ENCODE measurements around the gene FBXL17.
"Not testable (repeated sequence)": the region's sequence is repeated elsewhere in the genome, so short reads cannot be mapped to it uniquely, and the experiment has no call there.

Gene FBXL17

GRCh38 chr5:108167174-108167573 lies 214.7 kb downstream of the FBXL17 start:
- Mint-ChIP-seq H3K27me3 (ENCODE audit: low read depth) (no peaks in the 10 kb centered on the region), H3K9me3 (no peaks in the 10 kb centered on the region), H3K4me3 (no peak overlapping the region), H3K36me3 (ENCODE audit: low read depth) (no peaks in the 10 kb centered on the region), H3K27ac (no peak overlapping the region), H3K4me1 (ENCODE audit: low read depth) (no peaks in the 10 kb centered on the region)
- DNase-seq (ENCODE audit: low spot score), result no peak

- no peaks in the 10 kb centered on the region for H3K27me3 Mint-ChIP-seq (ENCODE audit: low read depth)
- no peak overlapping the region for H3K4me3 Mint-ChIP-seq
- no peak overlapping the region for H3K27ac Mint-ChIP-seq
- no peaks in the 10 kb centered on the region for H3K9me3 Mint-ChIP-seq
- DNase-seq (ENCODE audit: low spot score), result no peak
- H3K36me3 Mint-ChIP-seq (ENCODE audit: low read depth), result no peaks in the 10 kb centered on the region
- H3K4me1 Mint-ChIP-seq (ENCODE audit: low read depth), result no peaks in the 10 kb centered on the region
These were observed 217.3 kb downstream of the FBXL17 start for GRCh38 chr5:108164574-108164973.

GRCh38 chr5:108152854-108153253 lies 229.0 kb downstream of the FBXL17 start:
- H3K27me3 Mint-ChIP-seq (ENCODE audit: low read depth); H3K4me1 Mint-ChIP-seq (ENCODE audit: low read depth); H3K4me3 Mint-ChIP-seq; H3K27ac Mint-ChIP-seq; H3K36me3 Mint-ChIP-seq (ENCODE audit: low read depth); DNase-seq (ENCODE audit: low spot score); H3K9me3 Mint-ChIP-seq: not testable (repeated sequence)

DNA sequence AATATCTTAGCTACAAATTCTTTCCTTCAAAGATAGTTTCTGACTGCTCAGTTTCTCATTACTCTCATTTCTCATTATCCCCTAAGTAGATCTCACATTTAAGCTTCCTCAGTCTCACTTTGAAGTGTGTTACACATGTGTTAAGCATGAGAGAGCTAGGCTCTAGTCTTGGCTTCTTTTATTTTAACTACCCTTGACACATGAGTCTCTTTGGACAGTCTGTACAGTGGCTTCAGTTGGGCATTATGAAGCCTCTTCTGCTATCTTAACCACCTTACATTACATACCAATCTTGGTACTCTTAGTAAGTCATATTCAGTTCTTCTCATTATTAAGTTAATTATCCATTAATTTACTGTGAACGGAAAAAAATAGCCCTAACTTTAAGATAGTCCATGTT lies 232.5 kb downstream of the FBXL17 start:
- DNase-seq (ENCODE audit: low spot score), result no peak
- no peak overlapping the region for H3K4me3 Mint-ChIP-seq
- H3K27me3 Mint-ChIP-seq (ENCODE audit: low read depth), result no peaks in the 10 kb centered on the region
- H3K36me3 Mint-ChIP-seq (ENCODE audit: low read depth), result peaks cover 2% of the 10 kb centered on the region
- no peak overlapping the region for H3K27ac Mint-ChIP-seq
- peaks cover 5% of the 10 kb centered on the region for H3K4me1 Mint-ChIP-seq (ENCODE audit: low read depth)
- H3K9me3 Mint-ChIP-seq, result no peaks in the 10 kb centered on the region

- H3K27ac Mint-ChIP-seq, result no peak overlapping the region
- no peaks in the 10 kb centered on the region for H3K27me3 Mint-ChIP-seq (ENCODE audit: low read depth)
- no peak for DNase-seq (ENCODE audit: low spot score)
- no peaks in the 10 kb centered on the region for H3K9me3 Mint-ChIP-seq
- H3K4me3 Mint-ChIP-seq, result no peak overlapping the region
- peaks cover 5% of the 10 kb centered on the region for H3K4me1 Mint-ChIP-seq (ENCODE audit: low read depth)
- H3K36me3 Mint-ChIP-seq (ENCODE audit: low read depth), result no peaks in the 10 kb centered on the region
These were observed 233.2 kb downstream of the FBXL17 start for GRCh38 chr5:108148715-108149139.

GRCh38 chr5:108146222-108146621 lies 235.7 kb downstream of the FBXL17 start:
- no peak overlapping the region for H3K27ac Mint-ChIP-seq

DNA sequence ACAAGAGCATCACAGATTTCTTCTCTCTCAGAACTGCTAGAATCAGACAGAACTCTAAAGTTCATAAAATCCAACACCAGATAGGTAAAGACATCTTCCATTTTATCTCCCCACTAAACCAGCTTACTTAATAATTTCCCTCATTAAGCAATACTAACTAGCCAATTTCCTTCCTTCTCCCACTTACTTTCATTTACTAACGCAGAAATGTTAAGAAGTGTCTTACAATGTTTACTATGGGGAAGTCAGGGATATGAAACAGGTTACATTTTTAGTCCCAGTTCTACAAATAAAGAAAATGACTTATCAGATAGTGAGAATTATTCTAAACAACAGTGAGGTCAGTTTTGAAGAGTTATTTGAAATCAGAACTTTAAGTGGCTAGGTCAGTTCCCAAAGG lies 236.5 kb downstream of the FBXL17 start:
- DNase-seq (ENCODE audit: low spot score), result no peak
- H3K9me3 Mint-ChIP-seq, result no peaks in the 10 kb centered on the region
- peaks cover 5% of the 10 kb centered on the region for H3K4me1 Mint-ChIP-seq (ENCODE audit: low read depth)
- no peaks in the 10 kb centered on the region for H3K27me3 Mint-ChIP-seq (ENCODE audit: low read depth)
- H3K4me3 Mint-ChIP-seq, result no peak overlapping the region
- no peaks in the 10 kb centered on the region for H3K36me3 Mint-ChIP-seq (ENCODE audit: low read depth)
- no peak overlapping the region for H3K27ac Mint-ChIP-seq

More at GRCh38 chr5:108146222-108146621, 235.7 kb downstream of the FBXL17 start:
- Mint-ChIP-seq H3K36me3 (ENCODE audit: low read depth) (no peaks in the 10 kb centered on the region), H3K4me1 (ENCODE audit: low read depth) (peaks cover 5% of the 10 kb centered on the region), H3K9me3 (no peaks in the 10 kb centered on the region), H3K4me3 (no peak overlapping the region), H3K27me3 (ENCODE audit: low read depth) (no peaks in the 10 kb centered on the region)
- no peak for DNase-seq (ENCODE audit: low spot score)

- no peaks in the 10 kb centered on the region for H3K36me3 Mint-ChIP-seq (ENCODE audit: low read depth)
- no peaks in the 10 kb centered on the region for H3K27me3 Mint-ChIP-seq (ENCODE audit: low read depth)
- H3K4me3 Mint-ChIP-seq, result no peak overlapping the region
- no peak for DNase-seq (ENCODE audit: low spot score)
- H3K4me1 Mint-ChIP-seq (ENCODE audit: low read depth), result peaks cover 5% of the 10 kb centered on the region
- no peak overlapping the region for H3K27ac Mint-ChIP-seq
- no peaks in the 10 kb centered on the region for H3K9me3 Mint-ChIP-seq
These were observed 237.6 kb downstream of the FBXL17 start for GRCh38 chr5:108144332-108144731.

DNA sequence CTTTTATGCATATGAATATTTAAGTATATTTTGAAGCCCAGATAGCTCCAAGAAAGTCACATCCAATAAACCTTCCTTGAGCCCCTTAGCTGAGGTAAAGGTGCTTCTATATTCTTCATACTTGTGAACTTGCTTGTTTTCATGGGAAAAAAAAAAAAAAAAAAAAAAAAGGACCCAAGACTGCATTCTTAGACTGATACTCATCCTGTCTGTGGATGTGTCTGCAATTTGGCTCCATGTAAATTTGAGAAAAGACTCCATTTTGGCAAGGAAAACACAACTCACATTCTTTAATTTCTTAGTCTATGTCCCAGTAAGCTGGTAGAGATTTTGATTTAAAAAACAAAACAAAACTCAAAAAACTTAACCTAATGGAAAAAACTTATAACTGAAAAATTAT lies 238.3 kb downstream of the FBXL17 start:
- Mint-ChIP-seq H3K27me3 (ENCODE audit: low read depth) (no peaks in the 10 kb centered on the region), H3K36me3 (ENCODE audit: low read depth) (no peaks in the 10 kb centered on the region), H3K4me1 (ENCODE audit: low read depth) (peaks cover 5% of the 10 kb centered on the region), H3K27ac (no peak overlapping the region), H3K4me3 (no peak overlapping the region), H3K9me3 (no peaks in the 10 kb centered on the region)
- no peak for DNase-seq (ENCODE audit: low spot score)

DNA sequence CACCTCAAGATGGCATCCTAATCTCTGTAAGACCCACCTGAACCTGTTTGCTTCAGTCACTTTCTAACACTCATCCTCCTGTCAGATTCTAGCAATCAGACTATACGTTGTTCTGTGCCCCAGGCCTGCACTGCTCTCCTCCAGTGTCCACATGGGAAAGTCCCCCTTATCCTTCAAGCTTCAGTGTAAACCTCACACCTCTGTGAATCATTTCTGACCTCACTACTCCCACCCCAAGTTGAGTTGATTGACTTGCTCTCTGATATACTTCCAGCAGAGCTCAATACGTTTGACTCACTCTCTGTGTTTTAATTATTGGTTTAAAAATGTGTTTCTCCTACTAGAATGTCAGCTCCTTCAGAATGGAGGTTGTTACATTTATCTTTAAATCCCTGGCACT lies 240.2 kb downstream of the FBXL17 start:
- no peaks in the 10 kb centered on the region for H3K36me3 Mint-ChIP-seq (ENCODE audit: low read depth)
- H3K4me1 Mint-ChIP-seq (ENCODE audit: low read depth), result peaks cover 5% of the 10 kb centered on the region
- no peak overlapping the region for H3K4me3 Mint-ChIP-seq
- H3K9me3 Mint-ChIP-seq, result no peaks in the 10 kb centered on the region
- no peak overlapping the region for H3K27ac Mint-ChIP-seq
- H3K27me3 Mint-ChIP-seq (ENCODE audit: low read depth), result no peaks in the 10 kb centered on the region
- no peak for DNase-seq (ENCODE audit: low spot score)

DNA sequence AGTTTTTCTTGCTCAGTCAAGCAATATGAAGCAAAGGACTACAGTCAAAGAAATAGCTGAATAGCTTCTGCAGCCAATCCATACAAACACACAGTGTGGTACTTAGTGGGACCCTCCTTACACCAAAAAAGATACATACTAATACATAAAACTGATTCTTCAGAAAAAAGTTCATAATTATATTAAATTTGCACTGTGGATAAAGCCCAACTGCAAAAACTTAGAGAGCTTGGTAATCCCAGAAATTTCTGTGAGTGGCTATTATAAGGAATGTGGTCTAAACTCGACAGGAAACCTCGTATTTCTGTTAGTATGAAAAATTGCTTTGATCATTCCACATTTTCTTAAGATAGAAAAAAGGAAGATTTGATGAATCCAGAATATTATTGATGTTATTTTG lies 245.4 kb downstream of the FBXL17 start:
- H3K4me1 Mint-ChIP-seq (ENCODE audit: low read depth), result no peaks in the 10 kb centered on the region
- no peaks in the 10 kb centered on the region for H3K9me3 Mint-ChIP-seq
- H3K27ac Mint-ChIP-seq, result no peak overlapping the region
- DNase-seq (ENCODE audit: low spot score), result no peak
- H3K27me3 Mint-ChIP-seq (ENCODE audit: low read depth), result peaks cover 2% of the 10 kb centered on the region
- no peak overlapping the region for H3K4me3 Mint-ChIP-seq
- H3K36me3 Mint-ChIP-seq (ENCODE audit: low read depth), result no peaks in the 10 kb centered on the region

DNA sequence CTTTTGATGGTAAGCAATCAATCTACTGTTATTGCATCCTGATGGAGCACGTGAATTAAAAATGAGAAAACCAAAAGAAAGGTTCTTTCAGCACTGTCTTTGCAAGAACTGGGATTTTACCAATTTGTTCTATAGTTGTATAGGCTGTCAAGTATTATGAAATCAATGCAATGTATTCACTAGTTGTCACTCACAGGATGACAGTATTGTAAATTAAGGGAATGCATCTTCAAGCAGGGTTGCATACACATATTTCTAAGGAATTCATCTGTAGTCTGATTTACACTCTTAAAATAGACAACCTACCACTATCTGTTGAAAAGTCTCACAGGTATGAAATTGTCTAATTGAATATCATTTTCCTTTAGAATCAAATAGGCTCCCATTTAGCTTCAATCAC lies 252.8 kb downstream of the FBXL17 start:
- no peaks in the 10 kb centered on the region for H3K36me3 Mint-ChIP-seq (ENCODE audit: low read depth)
- H3K27ac Mint-ChIP-seq, result no peak overlapping the region
- DNase-seq (ENCODE audit: low spot score), result no peak
- H3K4me3 Mint-ChIP-seq, result no peak overlapping the region
- H3K27me3 Mint-ChIP-seq (ENCODE audit: low read depth), result peaks cover 2% of the 10 kb centered on the region
- H3K4me1 Mint-ChIP-seq (ENCODE audit: low read depth), result no peaks in the 10 kb centered on the region
- H3K9me3 Mint-ChIP-seq, result no peaks in the 10 kb centered on the region

DNA sequence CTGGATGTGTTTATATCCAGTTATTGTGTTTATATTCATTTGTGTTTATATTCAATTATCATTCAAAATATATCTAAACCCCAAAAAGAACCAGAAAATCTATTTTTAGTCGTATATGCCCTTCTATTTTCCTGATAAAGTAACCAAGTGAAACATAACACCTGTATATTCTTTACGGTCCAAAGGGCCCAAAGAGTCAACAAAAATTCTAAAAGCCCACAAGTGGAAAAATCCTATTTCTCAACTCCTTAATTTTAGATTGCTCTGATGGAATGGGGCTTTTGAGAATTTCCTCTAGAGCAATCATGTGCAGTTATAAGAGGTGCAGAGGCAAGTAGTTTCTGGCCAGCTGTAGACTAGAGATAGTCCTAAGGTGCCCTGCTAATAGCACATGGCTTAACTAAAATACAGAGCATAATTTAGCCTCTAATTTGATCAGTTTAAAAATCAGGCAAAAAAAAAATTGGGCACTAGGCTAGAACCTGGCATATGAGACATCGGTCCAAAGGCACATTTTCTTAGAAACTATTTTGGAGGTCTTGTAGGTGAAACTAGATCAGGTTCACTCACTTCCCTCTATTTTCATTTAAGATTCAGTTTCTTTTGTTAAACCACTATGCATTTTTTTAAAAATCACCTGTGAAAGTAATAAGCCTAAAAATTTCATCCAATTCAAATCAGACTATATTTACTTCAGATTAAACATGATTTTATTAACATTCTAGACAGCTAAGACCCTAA lies 256.0 kb downstream of the FBXL17 start:
- no peaks in the 10 kb centered on the region for H3K9me3 Mint-ChIP-seq
- H3K27ac Mint-ChIP-seq, result no peak overlapping the region
- no peaks in the 10 kb centered on the region for H3K27me3 Mint-ChIP-seq (ENCODE audit: low read depth)
- no peaks in the 10 kb centered on the region for H3K4me1 Mint-ChIP-seq (ENCODE audit: low read depth)
- DNase-seq (ENCODE audit: low spot score), result no peak
- H3K4me3 Mint-ChIP-seq, result no peak overlapping the region
- H3K36me3 Mint-ChIP-seq (ENCODE audit: low read depth), result no peaks in the 10 kb centered on the region

DNA sequence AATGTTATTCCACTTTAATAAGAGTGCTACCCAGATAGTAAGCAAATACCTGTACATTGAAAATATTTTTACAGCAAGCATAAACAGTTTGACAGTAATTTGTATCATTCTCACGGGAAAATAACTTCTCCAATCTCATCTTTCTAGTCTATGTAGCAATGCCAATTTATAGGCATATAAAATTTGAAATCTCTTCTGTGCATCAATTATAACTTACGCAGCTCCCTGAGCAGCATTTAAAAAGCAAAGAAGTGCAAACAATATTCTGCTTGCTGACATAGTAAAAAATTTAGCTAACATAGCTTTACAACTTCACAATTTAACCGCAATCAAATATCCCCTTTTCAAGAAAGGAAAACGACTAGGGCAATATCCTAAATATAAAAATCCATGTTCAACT lies 257.3 kb downstream of the FBXL17 start:
- no peaks in the 10 kb centered on the region for H3K27me3 Mint-ChIP-seq (ENCODE audit: low read depth)
- H3K27ac Mint-ChIP-seq, result no peak overlapping the region
- no peaks in the 10 kb centered on the region for H3K4me1 Mint-ChIP-seq (ENCODE audit: low read depth)
- no peaks in the 10 kb centered on the region for H3K9me3 Mint-ChIP-seq
- no peak for DNase-seq (ENCODE audit: low spot score)
- H3K4me3 Mint-ChIP-seq, result no peak overlapping the region
- no peaks in the 10 kb centered on the region for H3K36me3 Mint-ChIP-seq (ENCODE audit: low read depth)

DNA sequence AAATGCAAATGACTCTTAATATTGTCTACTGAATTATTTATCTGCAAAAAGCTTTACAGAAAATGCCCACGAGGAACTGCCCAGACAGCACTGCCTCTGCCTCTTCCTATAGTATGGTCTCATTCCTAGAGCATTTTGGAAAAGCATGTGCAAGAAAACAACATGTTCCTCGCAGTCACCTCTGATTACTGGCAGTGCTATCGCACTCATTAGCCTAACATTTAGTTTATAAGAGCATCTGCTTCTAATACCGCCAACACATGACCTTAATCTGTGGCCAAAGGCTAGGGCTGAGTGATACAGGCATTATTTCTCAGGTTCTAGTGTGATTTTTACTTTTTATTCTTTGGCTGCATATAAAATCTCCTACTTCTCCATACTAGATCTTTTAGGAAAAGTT lies 259.2 kb downstream of the FBXL17 start:
- no peaks in the 10 kb centered on the region for H3K27me3 Mint-ChIP-seq (ENCODE audit: low read depth)
- H3K4me1 Mint-ChIP-seq (ENCODE audit: low read depth), result no peaks in the 10 kb centered on the region
- no peaks in the 10 kb centered on the region for H3K36me3 Mint-ChIP-seq (ENCODE audit: low read depth)
- no peak for DNase-seq (ENCODE audit: low spot score)
- no peaks in the 10 kb centered on the region for H3K9me3 Mint-ChIP-seq
- H3K4me3 Mint-ChIP-seq, result no peak overlapping the region
- H3K27ac Mint-ChIP-seq, result no peak overlapping the region
